ENCODE measurements around the gene OAF. TPM values are rescaled to one million over a fixed set of nuclear protein-coding genes. Genes with fewer than 3 reads are reported as not detected.
A peak's percentile ranks its signal among the peaks of the same experiment; 100 is the strongest.

The OAF gene
- total and polyA plus RNA-seq, 9 of the 15 experiments (the other 6 are each of a cell fraction or from before 2014, with no cell fraction given) = 1.1 to 21.6 (median 7.5) TPM

- TF ChIP-seq, protein P1, sequence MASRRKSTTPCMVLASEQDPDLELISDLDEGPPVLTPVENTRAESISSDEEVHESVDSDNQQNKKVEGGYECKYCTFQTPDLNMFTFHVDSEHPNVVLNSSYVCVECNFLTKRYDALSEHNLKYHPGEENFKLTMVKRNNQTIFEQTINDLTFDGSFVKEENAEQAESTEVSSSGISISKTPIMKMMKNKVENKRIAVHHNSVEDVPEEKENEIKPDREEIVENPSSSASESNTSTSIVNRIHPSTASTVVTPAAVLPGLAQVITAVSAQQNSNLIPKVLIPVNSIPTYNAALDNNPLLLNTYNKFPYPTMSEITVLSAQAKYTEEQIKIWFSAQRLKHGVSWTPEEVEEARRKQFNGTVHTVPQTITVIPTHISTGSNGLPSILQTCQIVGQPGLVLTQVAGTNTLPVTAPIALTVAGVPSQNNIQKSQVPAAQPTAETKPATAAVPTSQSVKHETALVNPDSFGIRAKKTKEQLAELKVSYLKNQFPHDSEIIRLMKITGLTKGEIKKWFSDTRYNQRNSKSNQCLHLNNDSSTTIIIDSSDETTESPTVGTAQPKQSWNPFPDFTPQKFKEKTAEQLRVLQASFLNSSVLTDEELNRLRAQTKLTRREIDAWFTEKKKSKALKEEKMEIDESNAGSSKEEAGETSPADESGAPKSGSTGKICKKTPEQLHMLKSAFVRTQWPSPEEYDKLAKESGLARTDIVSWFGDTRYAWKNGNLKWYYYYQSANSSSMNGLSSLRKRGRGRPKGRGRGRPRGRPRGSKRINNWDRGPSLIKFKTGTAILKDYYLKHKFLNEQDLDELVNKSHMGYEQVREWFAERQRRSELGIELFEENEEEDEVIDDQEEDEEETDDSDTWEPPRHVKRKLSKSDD (conservative IDR thresholded peaks at IDR 0.05; ENCODE audit: low read length) = 0 out of 2 replicates have a peak, but pooled peaks have one; percentile 28
- TF ChIP-seq MTA1 (IDR thresholded peaks at IDR 0.05; ENCODE audit: borderline replicate concordance) (no peak), TEAD1 (CRISPR knock-in tag; IDR thresholded peaks at IDR 0.05) (no peak), BDP1 (IDR thresholded peaks at IDR 0.05; ENCODE audit: insufficient read depth, insufficient read length) (no peak), FOXK1 (CRISPR knock-in tag; IDR thresholded peaks at IDR 0.05; ENCODE audit: borderline replicate concordance) (no peak), ZNF696 (CRISPR knock-in tag; conservative IDR thresholded peaks at IDR 0.05) (no peak), RCOR1 (IDR thresholded peaks at IDR 0.05; ENCODE audit: borderline replicate concordance in 1 of 2, low read depth in 2 of 2, low read length in 2 of 2) (0 out of 4 replicates have a peak, but pooled peaks of 1 of the 2 experiments have one; percentile 15), FOSL1 (tag; conservative IDR thresholded peaks at IDR 0.05) (no peak), RBM25 (IDR thresholded peaks at IDR 0.05; ENCODE audit: low read depth, low read length, severe bottlenecking) (peak; percentile 5), RAD21 (CRISPR knock-in tag; conservative IDR thresholded peaks at IDR 0.05 in 1 of 2, IDR thresholded peaks at IDR 0.05 in 1 of 2) (peak; percentile 88 to 94), KDM1A (IDR thresholded peaks at IDR 0.05) (peak; percentile 39 to 44; a peak in 2 of 4 replicates), CBX3 (IDR thresholded peaks at IDR 0.05; ENCODE audit: borderline replicate concordance in 1 of 2, low read length in 2 of 2) (no peak), POLR2A (conservative IDR thresholded peaks at IDR 0.05) (no peak), ZNF239 (CRISPR knock-in tag; IDR thresholded peaks at IDR 0.05) (no peak), NFYB (IDR thresholded peaks at IDR 0.05; ENCODE audit: extremely low read depth, insufficient read length) (no peak)
- TF ChIP-seq, protein P2, sequence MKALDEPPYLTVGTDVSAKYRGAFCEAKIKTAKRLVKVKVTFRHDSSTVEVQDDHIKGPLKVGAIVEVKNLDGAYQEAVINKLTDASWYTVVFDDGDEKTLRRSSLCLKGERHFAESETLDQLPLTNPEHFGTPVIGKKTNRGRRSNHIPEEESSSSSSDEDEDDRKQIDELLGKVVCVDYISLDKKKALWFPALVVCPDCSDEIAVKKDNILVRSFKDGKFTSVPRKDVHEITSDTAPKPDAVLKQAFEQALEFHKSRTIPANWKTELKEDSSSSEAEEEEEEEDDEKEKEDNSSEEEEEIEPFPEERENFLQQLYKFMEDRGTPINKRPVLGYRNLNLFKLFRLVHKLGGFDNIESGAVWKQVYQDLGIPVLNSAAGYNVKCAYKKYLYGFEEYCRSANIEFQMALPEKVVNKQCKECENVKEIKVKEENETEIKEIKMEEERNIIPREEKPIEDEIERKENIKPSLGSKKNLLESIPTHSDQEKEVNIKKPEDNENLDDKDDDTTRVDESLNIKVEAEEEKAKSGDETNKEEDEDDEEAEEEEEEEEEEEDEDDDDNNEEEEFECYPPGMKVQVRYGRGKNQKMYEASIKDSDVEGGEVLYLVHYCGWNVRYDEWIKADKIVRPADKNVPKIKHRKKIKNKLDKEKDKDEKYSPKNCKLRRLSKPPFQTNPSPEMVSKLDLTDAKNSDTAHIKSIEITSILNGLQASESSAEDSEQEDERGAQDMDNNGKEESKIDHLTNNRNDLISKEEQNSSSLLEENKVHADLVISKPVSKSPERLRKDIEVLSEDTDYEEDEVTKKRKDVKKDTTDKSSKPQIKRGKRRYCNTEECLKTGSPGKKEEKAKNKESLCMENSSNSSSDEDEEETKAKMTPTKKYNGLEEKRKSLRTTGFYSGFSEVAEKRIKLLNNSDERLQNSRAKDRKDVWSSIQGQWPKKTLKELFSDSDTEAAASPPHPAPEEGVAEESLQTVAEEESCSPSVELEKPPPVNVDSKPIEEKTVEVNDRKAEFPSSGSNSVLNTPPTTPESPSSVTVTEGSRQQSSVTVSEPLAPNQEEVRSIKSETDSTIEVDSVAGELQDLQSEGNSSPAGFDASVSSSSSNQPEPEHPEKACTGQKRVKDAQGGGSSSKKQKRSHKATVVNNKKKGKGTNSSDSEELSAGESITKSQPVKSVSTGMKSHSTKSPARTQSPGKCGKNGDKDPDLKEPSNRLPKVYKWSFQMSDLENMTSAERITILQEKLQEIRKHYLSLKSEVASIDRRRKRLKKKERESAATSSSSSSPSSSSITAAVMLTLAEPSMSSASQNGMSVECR (CRISPR knock-in tag; IDR thresholded peaks at IDR 0.05) = no peak
- TF ChIP-seq, protein P3, sequence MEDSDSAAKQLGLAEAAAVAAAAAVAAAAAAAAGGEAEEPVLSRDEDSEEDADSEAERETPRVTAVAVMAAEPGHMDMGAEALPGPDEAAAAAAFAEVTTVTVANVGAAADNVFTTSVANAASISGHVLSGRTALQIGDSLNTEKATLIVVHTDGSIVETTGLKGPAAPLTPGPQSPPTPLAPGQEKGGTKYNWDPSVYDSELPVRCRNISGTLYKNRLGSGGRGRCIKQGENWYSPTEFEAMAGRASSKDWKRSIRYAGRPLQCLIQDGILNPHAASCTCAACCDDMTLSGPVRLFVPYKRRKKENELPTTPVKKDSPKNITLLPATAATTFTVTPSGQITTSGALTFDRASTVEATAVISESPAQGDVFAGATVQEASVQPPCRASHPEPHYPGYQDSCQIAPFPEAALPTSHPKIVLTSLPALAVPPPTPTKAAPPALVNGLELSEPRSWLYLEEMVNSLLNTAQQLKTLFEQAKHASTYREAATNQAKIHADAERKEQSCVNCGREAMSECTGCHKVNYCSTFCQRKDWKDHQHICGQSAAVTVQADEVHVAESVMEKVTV (CRISPR knock-in tag; IDR thresholded peaks at IDR 0.05) = peak; percentile 78
These were observed 38.5 kb upstream of the OAF start (continued) for GRCh38 chr11:120172054-120172911.

All from K562 (cell line).